GM12878 (cell line): ENCODE results near the gene TIMP4. TPM values are rescaled to one million over a fixed set of nuclear protein-coding genes. Genes with fewer than 3 reads are reported as not detected.

Source experiments
- ATAC-seq: fragments of 200-7000 bp; cut with Tn5 transposase; 3 replicates; pipeline ENCODE4 v1.9.1; 2020; ENCODE audit warnings: mild to moderate bottlenecking, moderate library complexity
- BruUV-seq: library from RNA; stranded (reverse); fragments of 400-500 nt; replicated peaks from 2 replicates; lab custom pipeline; 2021; lab: Mats Ljungman, UMichigan
- CTCF ChIA-PET: fragments of 300-600 bp; sonication (Branson Sonifier 250); formaldehyde crosslinking; extraction: SDS; loops from one replicate; lab custom pipeline; 2021; ENCODE audit warnings: inconsistent platforms; lab: Yijun Ruan, JAX
- POLR2A ChIA-PET: fragments of 350-600 bp; formaldehyde crosslinking; extraction: SDS; loops from one replicate; lab custom pipeline; 2021; ENCODE audit warnings: inconsistent platforms; lab: Charles Lee
- RAD21 ChIA-PET: fragments of 300-600 bp; sonication (Branson Sonifier 250); formaldehyde crosslinking; loops from one replicate; lab custom pipeline; 2023; ENCODE audit warnings: antibody characterized with exemption; ENCODE audit not compliant: unreplicated experiment; lab: Charles Lee
- SMC1A ChIA-PET: fragments of 300-600 bp; sonication (Branson Sonifier 250); formaldehyde crosslinking; loops from one replicate; lab custom pipeline; 2023; ENCODE audit not compliant: unreplicated experiment, uncharacterized antibody; lab: Charles Lee
- DNase-seq: peaks from one replicate; pipeline ENCODE4 v3.0.0-alpha.2; 2011; ENCODE audit warnings: low read depth, low spot score
- FAIRE-seq: peaks from 3 replicates; lab custom pipeline; 2011; peaks lifted over from hg19 to GRCh38; lab: Jason Lieb, UNC
- H2AFZ ChIP-seq: 2 replicates; pipeline ENCODE4 v1.6.0; 2011; ENCODE audit warnings: low read depth, low read length, control low read depth; ENCODE audit not compliant: control insufficient read depth
- H3K27ac ChIP-seq: 2 replicates; pipeline ENCODE4 v1.5.1; 2011; ENCODE audit warnings: control low read depth; ENCODE audit not compliant: control insufficient read depth, insufficient read depth
- H3K27me3 ChIP-seq, 2 experiments: replicated peaks in 1 of 2; 2 replicates each; pipeline versions ENCODE4 v1.6.0 to v1.6.1; 2011; ENCODE audit warnings: low read length in 1 of 2; ENCODE audit not compliant: control insufficient read depth in 2 of 2, insufficient read depth in 2 of 2
- H3K36me3 ChIP-seq, 2 experiments: 2 replicates each; pipeline ENCODE4 v1.5.1; 2011; ENCODE audit warnings: low read length in 1 of 2; ENCODE audit not compliant: control insufficient read depth in 2 of 2, insufficient read depth in 2 of 2
- H3K4me1 ChIP-seq: 2 replicates; pipeline ENCODE4 v1.6.1; 2011; ENCODE audit warnings: mild to moderate bottlenecking, low read length, moderate library complexity, mixed read lengths; ENCODE audit not compliant: control insufficient read depth, insufficient read depth
- H3K4me2 ChIP-seq: 2 replicates; pipeline ENCODE4 v1.6.0; 2011; ENCODE audit warnings: control low read depth; ENCODE audit not compliant: control insufficient read depth, insufficient read depth
- H3K4me3 ChIP-seq: fragments of 200-600 bp; sonication (generic); 2 replicates; pipeline ENCODE4 v1.5.1; 2016
- H3K79me2 ChIP-seq: 2 replicates; pipeline ENCODE4 v1.6.0; 2011; ENCODE audit warnings: low read length; ENCODE audit not compliant: control insufficient read depth, insufficient read depth
- H3K9ac ChIP-seq: 2 replicates; pipeline ENCODE4 v1.8.0; 2011; ENCODE audit warnings: low read length, control low read depth, mixed read lengths; ENCODE audit not compliant: control insufficient read depth, insufficient read depth
- H3K9me3 ChIP-seq: replicated peaks from 3 replicates; pipeline ENCODE4 v1.5.1; 2011; ENCODE audit warnings: mild to moderate bottlenecking, low read length; ENCODE audit not compliant: control insufficient read depth, insufficient read depth
- H4K20me1 ChIP-seq: 2 replicates; pipeline ENCODE4 v1.6.0; 2011; ENCODE audit not compliant: control insufficient read depth, insufficient read depth
- ASH2L ChIP-seq: fragments of 300-600, 200-600 bp; sonication (generic); IDR thresholded peaks from 2 replicates; pipeline ENCODE4 v1.6.1; 2017; ENCODE audit warnings: low read depth, mild to moderate bottlenecking, borderline replicate concordance
- CHD1 ChIP-seq: IDR thresholded peaks from 2 replicates; pipeline ENCODE4 v1.6.1; 2012; ENCODE audit warnings: low read depth, low read length, improper control_type of control experiment
- E2F4 ChIP-seq: IDR thresholded peaks from 2 replicates; pipeline ENCODE4 v1.6.1; 2012; ENCODE audit warnings: low read depth, low read length, improper control_type of control experiment
- FOXK2 ChIP-seq: fragments of 450-650 bp; IDR thresholded peaks from 2 replicates; pipeline ENCODE4 v1.6.1; 2017; ENCODE audit warnings: mild to moderate bottlenecking, moderate library complexity
- HDGF ChIP-seq: fragments of 450-650 bp; IDR thresholded peaks from 2 replicates; pipeline ENCODE4 v1.6.1; 2016; ENCODE audit warnings: antibody characterized with exemption
- IRF4 ChIP-seq: IDR thresholded peaks from 2 replicates; pipeline ENCODE4 v1.6.1; 2011; ENCODE audit warnings: low read depth, low read length
- NFIC ChIP-seq: IDR thresholded peaks from 2 replicates; pipeline ENCODE4 v1.6.1; 2012; ENCODE audit warnings: low read depth, mild to moderate bottlenecking, inconsistent platforms, low read length, moderate library complexity
- NKRF ChIP-seq: fragments of 450-650 bp; conservative IDR thresholded peaks from 2 replicates; pipeline ENCODE4 v1.6.1; 2017; ENCODE audit warnings: mild to moderate bottlenecking, moderate library complexity
- NR2C1 ChIP-seq: fragments of 450-650 bp; IDR thresholded peaks from 2 replicates; pipeline ENCODE4 v1.6.1; 2017; ENCODE audit warnings: antibody characterized with exemption, mild to moderate bottlenecking, moderate library complexity
- PML ChIP-seq: IDR thresholded peaks from 2 replicates; pipeline ENCODE4 v1.6.1; 2012; ENCODE audit warnings: low read length, inconsistent platforms
- RB1 ChIP-seq: fragments of 450-650 bp; formaldehyde crosslinking; IDR thresholded peaks from 2 replicates; pipeline ENCODE4 v1.6.1; 2017; ENCODE audit warnings: mild to moderate bottlenecking, borderline replicate concordance
- RBBP5 ChIP-seq: fragments of 200-600 bp; sonication (generic); conservative IDR thresholded peaks from 2 replicates; pipeline ENCODE4 v1.6.1; 2016
- REST ChIP-seq: IDR thresholded peaks from 2 replicates; pipeline ENCODE4 v1.6.1; 2012; ENCODE audit warnings: mild to moderate bottlenecking, low read depth, low read length
- TCF12 ChIP-seq: IDR thresholded peaks from 2 replicates; pipeline ENCODE4 v1.6.1; 2011; ENCODE audit warnings: low read depth, mild to moderate bottlenecking, low read length
- WRNIP1 ChIP-seq: IDR thresholded peaks from 2 replicates; pipeline ENCODE4 v1.6.1; 2011; ENCODE audit warnings: low read depth, low read length, improper control_type of control experiment, borderline replicate concordance
- ZBTB4 ChIP-seq: fragments of 450-650 bp; formaldehyde crosslinking; IDR thresholded peaks from 2 replicates; pipeline ENCODE4 v1.4.0; 2022; ENCODE audit warnings: mild to moderate bottlenecking, moderate library complexity
- ZNF384 ChIP-seq: IDR thresholded peaks from 2 replicates; pipeline ENCODE4 v1.6.1; 2012; ENCODE audit warnings: low read depth, mild to moderate bottlenecking, low read length, improper control_type of control experiment, borderline replicate concordance
- WGBS: methylation state at CpG from one replicate; pipeline ENCODE4 v1.1.6; 2016; ENCODE audit warnings: low lambda C conversion rate; ENCODE audit not compliant: insufficient replicate concordance, insufficient coverage; ENCODE audit errors: missing lambda C conversion rate; 5-methylcytosine and 5-hydroxymethylcytosine counted together
- in situ Hi-C: fragments of 300-500 bp; cut with MboI; formaldehyde crosslinking; loops from 9 replicates; pipeline ENCODE4 v1.14.3; 2018; ENCODE audit warnings: mixed read lengths
- intact Hi-C: fragments of 100-400 bp; cut with micrococcal nuclease; formaldehyde crosslinking; loops from one replicate; pipeline ENCODE4 v1.14.2; 2022; ENCODE audit not compliant: unreplicated experiment
- polyA plus RNA-seq, 11 experiments: library from polyadenylated mRNA; depleted of rRNA in 4 of 11; unstranded in 6 of 11; stranded (reverse) in 5 of 11; fragments of >200 nt; fragmentation: Nextera tagmentation in 4 of 11; fragmentation: Illumina TruSeq in 1 of 11; extraction: Ambion mirVana in 4 of 11; extraction: Trizol in 1 of 11; gene quantifications; 1 replicate in 1 of 11; 2 replicates in 10 of 11; pipeline versions ENCODE4 v1.2.1 to v1.2.3, GENCODE V29; 2011 to 2016; ENCODE audit warnings: inconsistent platforms in 2 of 11, missing spikeins in 2 of 11, low read depth in 1 of 11
- total RNA-seq, 4 experiments: library from RNA; depleted of rRNA in 3 of 4; stranded (reverse); fragments of >200 nt in 3 of 4; fragmentation: Illumina TruSeq in 1 of 4; extraction: Trizol in 1 of 4; gene quantifications; 2 replicates each; pipeline versions ENCODE4 v1.2.1 to v1.2.3, GENCODE V29; 2013 to 2021

Gene TIMP4
- total and polyA plus RNA-seq, 10 of the 15 experiments (the other 5 are each of a cell fraction or from before 2014, with no cell fraction given) = 0.07 TPM; not detected in 9

GRCh38 chr3:12127391-12127790 is 31.3 kb downstream of the TIMP4 start:
- 0 out of 4 replicates have a peak, but pooled peaks cover 0 to 5% of the 10 kb centered on the region in 2 experiments for H3K27me3 ChIP-seq
- DNase-seq = no peak
- CTCF ChIA-PET = interaction anchor here (1.0 kb wide), 1 partner anchor 352 kb away, joined by 3 read pairs; no protein-coding TSS in a partner anchor

More at GRCh38 chr3:12127391-12127790, 31.3 kb downstream of the TIMP4 start:
- no peak overlapping the region for H3K9ac ChIP-seq
- ChIA-PET SMC1A (no interaction called here), POLR2A (no interaction called here), RAD21 (no interaction called here)
- intact Hi-C loops = no loop called here
- H3K27ac ChIP-seq = no peak overlapping the region
- no peak overlapping the region for H3K4me2 ChIP-seq
- no peaks in the 10 kb centered on the region for H3K79me2 ChIP-seq
- no peaks in the 10 kb centered on the region for H4K20me1 ChIP-seq
- no peaks in the 10 kb centered on the region for H3K36me3 ChIP-seq
- WGBS = 25% methylated on average over 1 of the region's 1 CpG
- no TSS peak for BruUV-seq
- no peak for ATAC-seq
- no peak overlapping the region for H2AFZ ChIP-seq
- TF ChIP-seq FOXK2 (no peak), NFIC (no peak), NR2C1 (no peak), PML (no peak), ZBTB4 (CRISPR knock-in tag) (no peak), ASH2L (no peak), TCF12 (no peak), CHD1 (no peak), WRNIP1 (no peak), RB1 (no peak), IRF4 (no peak), NKRF (no peak), E2F4 (no peak), REST (no peak), ZNF384 (no peak), HDGF (no peak), RBBP5 (no peak)
- TF ChIP-seq, all 136 proteins: peak for 0
- in situ Hi-C loops = loop anchor here (25.0 kb wide), 1 partner anchor 585 kb away; no protein-coding TSS in a partner anchor
- FAIRE-seq = no peak
- Histone ChIP-seq H3K4me1 (no peaks in the 10 kb centered on the region), H3K9me3 (no peaks in the 10 kb centered on the region), H3K4me3 (no peak overlapping the region)
